SU-DHL-6 (cell line): ENCODE results near the gene TPK1.

ENCODE experiments used
- CTCF ChIP-seq: fragments of 200-600 bp; sonication (generic); IDR thresholded peaks from one replicate; pipeline ENCODE4 v1.5.1; 2017; ENCODE audit warnings: antibody characterized with exemption, mild to moderate bottlenecking, low read length, moderate library complexity; ENCODE audit not compliant: insufficient read depth, poor library complexity, severe bottlenecking
- EZH2phosphoT487 ChIP-seq: fragments of 200-600 bp; sonication (generic), shearing (Covaris generic); conservative IDR thresholded peaks from 2 replicates; pipeline ENCODE4 v1.6.1; 2018; ENCODE audit warnings: mild to moderate bottlenecking, antibody characterized with exemption, low read length, moderate library complexity, mixed read lengths

GRCh38 chr7:144470078-144470477 lies 365.8 kb downstream of the TPK1 start:
- TF ChIP-seq CTCF (no peak), EZH2phosphoT487 (no peak)
